Measurements from ENCODE around the gene NDC1.

The NDC1 gene

GRCh38 chr1:53729456-53730223 is 108.5 kb downstream of the NDC1 start:
- DNase-seq = no peak

DNA sequence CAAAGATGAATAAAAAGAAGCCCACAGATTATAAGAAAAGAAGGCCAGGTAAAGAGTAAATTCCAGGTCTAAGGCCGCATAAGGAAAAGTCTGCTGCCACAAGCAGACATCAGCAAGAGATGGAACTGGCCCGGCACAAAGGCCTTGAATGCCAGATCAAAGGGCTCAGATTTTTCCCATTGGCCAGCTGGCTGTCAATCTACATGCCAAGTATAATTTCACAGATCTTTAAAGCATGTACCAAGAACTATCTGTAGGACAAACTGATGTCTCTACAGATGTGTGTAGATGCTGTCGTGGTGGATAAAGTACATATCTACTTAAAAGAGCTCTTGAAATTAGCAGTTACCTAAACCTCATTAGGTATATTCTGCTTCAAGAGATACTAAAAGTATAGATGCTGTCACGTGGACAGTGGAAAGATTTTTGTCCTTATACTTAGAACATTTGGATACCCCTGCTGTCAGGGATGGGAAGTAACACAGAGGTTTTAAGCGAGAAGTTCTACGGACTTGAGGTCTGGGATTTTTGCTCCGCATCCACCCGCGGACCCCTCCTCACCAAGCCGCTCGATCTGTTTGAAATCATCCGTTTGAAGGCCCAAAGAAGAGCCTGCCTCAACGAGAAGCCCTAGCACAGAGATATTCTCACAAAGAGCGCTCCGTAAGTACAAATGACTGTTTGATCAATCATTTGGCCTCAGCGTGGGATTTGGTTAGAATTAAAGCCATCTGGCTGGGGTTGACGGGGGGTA is 109.2 kb downstream of the NDC1 start:
- DNase-seq = no peak

DNA sequence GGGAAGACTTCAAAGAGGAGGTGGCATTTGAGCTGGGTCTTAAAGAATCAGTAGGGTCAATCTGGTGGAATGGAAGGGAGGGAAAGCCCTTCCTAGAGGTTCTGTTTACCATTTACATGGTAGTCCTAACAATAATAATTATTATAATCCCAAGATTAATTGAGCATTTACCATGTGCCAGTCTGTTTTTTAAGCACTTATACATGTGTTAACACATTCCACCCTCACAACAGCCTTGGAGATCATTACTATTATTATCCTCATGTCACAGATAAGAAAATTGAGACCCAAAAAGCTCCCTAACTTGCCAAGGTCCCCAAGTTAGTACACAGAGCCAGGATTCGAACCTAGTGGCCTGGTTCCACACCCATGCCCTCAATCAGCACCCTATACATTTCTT is 109.9 kb downstream of the NDC1 start:
- DNase-seq = no peak

GRCh38 chr1:53727461-53728092 is 110.5 kb downstream of the NDC1 start:
- DNase-seq = no peak

DNA sequence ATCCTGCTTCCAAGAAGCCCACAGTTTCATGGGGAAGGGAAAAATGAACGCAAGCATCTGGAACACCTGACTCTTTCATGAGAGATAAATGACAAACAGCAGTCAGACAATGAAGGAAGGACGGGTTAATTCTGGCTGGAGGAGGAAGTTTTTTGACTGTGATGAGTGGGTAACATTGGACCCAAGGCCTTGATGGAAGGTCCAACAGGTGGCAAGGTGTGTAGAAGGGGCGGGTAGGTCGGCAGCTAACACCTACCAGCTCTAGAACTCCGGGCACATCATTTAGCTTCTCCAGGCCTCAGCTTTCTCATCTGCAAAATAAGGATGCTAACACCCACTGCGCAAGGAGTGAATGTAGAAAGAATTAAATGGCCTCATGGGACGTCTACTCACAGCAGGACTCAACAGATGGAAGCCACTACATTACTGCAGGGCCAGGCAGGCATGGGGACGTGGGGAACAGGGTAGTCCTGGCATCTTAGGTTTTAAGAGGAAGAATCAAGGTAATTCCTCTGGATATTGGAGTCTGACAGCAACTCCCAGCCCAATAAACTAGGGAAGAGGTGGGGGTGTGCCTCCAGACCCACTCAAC is 112.0 kb downstream of the NDC1 start:
- no peak for DNase-seq

- DNase-seq = no peak
These were observed 112.8 kb downstream of the NDC1 start for GRCh38 chr1:53725238-53725689.

- no peak for DNase-seq
These were observed 116.1 kb downstream of the NDC1 start for GRCh38 chr1:53722025-53722424.

- no peak for DNase-seq
These were observed 117.0 kb downstream of the NDC1 start for GRCh38 chr1:53721088-53721487.

DNA sequence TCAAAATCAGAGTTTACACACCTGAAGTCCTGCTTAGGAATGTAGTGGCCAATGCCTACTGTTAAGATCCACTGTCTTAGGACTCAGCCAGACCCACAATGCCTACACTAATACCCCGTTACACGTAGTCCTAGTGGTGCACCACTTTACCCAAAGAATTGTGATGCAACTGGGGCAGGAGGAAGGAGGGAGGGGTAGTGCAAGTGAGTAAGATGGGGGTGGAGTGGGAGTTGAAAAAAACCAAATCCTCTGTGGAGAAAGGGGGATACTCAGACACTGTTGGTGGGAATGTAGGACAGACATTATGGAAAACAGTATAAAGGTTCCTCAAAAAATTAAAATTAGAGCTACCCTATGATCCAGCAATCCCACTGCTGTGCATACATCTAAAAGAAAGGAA is 118.6 kb downstream of the NDC1 start:
- DNase-seq = no peak

DNA sequence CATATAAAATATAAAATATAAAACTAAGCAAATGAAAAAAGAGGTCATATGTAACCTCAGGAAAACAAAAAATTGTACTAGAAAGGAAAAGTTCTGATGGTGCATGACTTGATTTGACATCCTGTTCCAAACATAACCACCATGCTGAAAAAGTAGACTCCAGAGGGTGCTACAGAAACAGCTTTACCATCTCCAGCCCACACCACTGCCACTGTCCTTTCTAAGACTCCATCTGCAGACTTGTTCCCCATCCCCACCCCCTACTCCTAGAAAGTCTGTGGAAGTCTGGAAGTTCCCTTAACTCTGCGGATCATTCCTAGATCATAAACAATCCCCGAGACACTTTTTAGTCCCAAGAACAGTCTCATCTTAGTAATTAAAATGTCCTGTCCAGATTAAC is 119.7 kb downstream of the NDC1 start:
- no peak for DNase-seq

DNA sequence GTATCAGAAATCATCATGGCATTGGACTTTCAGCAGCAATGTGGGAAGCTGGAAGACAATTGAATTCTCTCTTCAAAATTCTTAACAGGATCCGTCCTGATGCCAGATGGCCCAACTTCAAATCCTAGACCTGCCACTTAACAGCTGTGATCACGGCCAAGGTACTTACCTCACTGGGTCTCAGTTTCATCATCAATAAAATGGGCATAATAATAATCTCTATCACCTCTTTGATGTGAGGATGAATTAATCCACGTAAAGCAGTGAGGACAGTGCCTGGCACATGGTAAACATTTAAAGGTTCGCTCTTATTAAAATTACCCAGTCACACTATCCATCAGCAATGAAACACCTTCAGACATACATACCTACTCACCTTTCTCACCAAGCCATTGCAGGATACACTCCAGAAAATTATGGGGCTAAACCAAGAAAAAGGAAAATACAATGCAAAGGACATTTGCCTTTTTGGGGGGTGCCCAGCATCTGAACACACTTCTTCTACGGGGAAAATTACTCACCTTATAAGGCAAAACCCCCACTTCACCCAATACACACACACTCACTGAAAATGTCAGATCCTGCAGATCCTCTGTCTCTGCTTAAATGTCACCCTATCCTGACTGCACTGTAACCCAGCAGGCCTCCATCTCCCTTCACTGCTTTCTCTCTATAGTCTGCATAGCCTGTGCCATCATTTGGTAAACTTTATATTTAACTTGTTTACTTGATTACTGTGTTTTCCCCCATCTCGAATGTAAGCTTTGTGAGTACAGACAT is 120.9 kb downstream of the NDC1 start:
- no peak for DNase-seq

DNA sequence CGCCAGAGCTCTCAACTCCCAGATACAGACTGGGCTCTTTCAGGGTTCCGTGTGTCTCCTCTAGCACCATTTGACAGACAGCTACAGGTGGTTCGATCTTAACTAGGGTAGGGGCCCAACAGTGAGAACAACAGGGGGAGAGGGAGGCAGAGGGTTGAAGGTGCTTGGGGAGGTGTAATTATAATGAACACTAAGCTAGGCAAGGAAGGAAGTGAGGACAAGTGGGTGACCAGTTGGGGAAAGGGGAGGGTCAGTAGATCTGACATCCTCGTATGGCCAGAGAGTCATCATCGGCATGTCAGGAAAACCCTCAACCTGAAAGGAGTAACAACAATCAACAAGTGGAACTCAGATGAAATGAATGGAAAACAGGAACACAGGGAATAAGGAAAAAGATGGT is 121.9 kb downstream of the NDC1 start:
- DNase-seq = no peak

GRCh38 chr1:53715478-53715877 is 122.6 kb downstream of the NDC1 start:
- DNase-seq = no peak
